Fibroblast of pulmonary artery (primary cell): Measurements from ENCODE around the gene UBE2G1.
A peak's percentile ranks its signal among the peaks of the same experiment; 100 is the strongest.

Source experiments
- DNase-seq: peaks from one replicate; pipeline ENCODE4 v3.0.0-alpha.2; 2010; ENCODE audit warnings: low read depth
- H3K4me3 ChIP-seq: replicated peaks from 2 replicates; pipeline ENCODE4 v1.5.1; 2011; ENCODE audit warnings: low read depth, mild to moderate bottlenecking, control low read depth, low read length, moderate library complexity
- TF ChIP-seq, protein P1 (sequence below): IDR thresholded peaks from 2 replicates; pipeline ENCODE4 v1.5.1; 2011; ENCODE audit warnings: mild to moderate bottlenecking, control low read depth, low read length, inconsistent platforms; ENCODE audit errors: missing control alignments

The UBE2G1 gene

DNA sequence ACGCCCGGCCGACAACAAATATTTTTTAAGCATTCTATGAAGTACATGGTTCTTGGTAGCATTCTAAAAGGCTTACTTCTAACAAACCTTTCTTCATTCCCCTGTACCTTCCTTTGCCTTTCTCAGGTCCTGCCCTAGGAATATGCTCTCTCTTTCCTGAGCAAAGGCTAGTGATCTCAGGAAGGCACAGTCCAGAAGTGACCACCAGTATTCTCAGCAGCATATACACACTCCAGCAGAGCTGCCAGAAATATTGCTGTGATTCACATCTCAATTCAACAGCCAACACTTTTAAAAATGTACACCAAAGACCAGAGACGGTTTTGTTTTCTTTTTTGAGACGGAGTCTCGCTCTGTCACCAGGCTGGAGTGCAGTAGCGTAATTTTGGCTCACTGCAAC, 61.3 kb downstream of the UBE2G1 start:
- TF ChIP-seq, protein P1, sequence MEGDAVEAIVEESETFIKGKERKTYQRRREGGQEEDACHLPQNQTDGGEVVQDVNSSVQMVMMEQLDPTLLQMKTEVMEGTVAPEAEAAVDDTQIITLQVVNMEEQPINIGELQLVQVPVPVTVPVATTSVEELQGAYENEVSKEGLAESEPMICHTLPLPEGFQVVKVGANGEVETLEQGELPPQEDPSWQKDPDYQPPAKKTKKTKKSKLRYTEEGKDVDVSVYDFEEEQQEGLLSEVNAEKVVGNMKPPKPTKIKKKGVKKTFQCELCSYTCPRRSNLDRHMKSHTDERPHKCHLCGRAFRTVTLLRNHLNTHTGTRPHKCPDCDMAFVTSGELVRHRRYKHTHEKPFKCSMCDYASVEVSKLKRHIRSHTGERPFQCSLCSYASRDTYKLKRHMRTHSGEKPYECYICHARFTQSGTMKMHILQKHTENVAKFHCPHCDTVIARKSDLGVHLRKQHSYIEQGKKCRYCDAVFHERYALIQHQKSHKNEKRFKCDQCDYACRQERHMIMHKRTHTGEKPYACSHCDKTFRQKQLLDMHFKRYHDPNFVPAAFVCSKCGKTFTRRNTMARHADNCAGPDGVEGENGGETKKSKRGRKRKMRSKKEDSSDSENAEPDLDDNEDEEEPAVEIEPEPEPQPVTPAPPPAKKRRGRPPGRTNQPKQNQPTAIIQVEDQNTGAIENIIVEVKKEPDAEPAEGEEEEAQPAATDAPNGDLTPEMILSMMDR = no peak
- no peak for DNase-seq
- H3K4me3 ChIP-seq = no peak overlapping the region

DNA sequence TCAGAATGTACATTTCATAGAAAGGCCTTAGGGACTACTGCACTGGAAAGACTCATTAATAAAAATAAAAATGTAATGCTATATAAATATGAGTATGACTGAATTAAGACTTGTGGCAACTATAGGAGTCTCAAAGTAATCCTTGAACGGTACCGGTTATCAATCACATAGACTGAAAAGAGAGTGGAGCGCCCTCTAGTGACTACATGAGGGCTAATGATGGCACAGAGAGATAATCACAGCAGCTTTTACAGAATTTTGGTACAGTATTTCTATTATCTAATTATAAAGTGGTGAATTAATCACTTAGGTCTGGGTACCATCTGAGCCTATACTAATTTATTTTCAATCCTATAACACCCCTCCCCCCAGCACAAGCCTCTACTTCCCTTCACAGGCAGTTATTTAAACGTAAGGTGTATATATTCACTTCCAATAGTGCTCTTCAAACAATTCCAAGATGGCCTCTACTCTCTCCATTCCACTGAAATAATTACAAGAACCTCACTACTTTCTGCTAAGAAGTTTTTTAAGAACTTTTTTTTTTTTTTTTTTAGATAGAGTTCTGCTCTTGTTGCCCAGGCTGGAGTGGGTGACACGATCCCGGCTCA, 62.0 kb downstream of the UBE2G1 start:
- TF ChIP-seq, protein P1 = peak; percentile 73
- H3K4me3 ChIP-seq = no peak overlapping the region
- peak; percentile 62 for DNase-seq

DNA sequence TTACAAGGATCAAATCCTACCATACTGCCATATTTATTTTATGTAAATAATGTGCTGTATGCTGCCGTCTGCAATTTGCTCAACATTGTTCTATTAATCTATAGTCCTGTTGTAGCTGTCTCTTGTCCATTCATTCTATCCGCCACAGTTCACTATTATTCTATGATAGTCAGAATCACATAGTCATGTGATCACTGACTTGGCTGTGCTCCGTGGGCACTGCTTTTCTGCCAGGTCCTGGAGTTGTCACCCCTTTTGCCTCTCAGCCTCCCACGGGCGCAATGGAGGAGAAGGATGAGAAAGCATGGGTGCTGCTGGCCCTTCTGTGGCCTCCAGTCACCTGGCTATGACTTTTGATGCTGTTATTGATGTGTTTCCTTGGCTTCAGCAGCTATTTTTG, 65.4 kb downstream of the UBE2G1 start:
- H3K4me3 ChIP-seq = no peak overlapping the region
- TF ChIP-seq, protein P1 = no peak
- no peak for DNase-seq

DNA sequence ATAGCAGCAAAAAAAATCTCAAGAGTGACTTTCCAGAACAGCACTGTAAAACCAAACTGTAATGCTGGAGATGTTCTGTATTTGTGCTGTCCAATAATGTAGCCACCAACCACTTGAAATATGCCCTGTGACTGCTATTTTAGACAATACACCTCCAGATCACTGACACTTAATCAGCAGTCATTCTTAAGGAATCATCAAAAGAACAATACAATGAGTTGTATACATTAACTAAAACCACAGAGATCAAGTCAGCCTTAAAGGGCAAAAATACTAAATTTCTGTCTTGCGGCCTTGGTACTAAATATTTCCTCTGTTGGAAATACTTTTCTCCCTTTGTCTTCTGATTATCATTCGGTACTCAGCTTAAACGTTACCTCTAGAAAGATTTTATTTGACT, 69.1 kb downstream of the UBE2G1 start:
- TF ChIP-seq, protein P1 = no peak
- no peak overlapping the region for H3K4me3 ChIP-seq
- no peak for DNase-seq

DNA sequence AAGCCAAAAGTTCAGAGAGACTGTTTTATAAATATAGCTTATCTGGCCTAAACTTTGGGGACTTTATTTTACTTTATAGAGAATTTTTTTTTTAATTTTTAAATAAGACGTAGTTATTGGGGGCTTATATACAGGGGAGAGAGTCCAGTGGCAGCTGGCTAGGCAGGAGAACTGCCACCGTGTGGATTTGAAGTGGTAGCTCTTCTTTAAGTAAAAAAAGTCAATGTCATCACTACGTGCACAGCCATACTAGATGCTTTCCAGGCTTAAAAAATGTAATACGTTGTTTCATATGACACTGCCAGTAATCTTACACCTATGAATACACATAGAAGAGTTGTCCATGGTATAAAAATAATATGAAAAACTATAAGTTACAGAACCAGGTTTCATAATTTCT, 70.8 kb downstream of the UBE2G1 start:
- no peak for DNase-seq
- TF ChIP-seq, protein P1 = no peak
- H3K4me3 ChIP-seq = no peak overlapping the region

DNA sequence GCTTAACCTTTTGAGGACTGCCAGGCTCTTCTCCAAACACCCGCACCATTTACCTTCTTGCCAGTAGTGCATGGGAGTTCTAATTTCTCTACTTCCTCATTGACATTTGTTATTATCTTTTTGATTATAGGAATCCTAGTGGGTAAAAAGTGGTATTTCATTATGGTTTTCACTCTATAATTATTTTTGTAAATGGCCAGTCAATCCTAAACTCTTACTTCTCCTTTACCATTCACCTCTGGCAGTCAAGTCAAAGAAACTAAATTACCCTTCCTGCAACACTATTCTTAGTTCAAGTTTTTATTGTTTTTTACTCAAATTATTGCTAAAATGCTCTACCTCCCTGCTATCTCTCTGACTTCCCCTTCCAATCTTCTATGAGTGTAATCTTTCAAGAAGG, 72.9 kb downstream of the UBE2G1 start:
- H3K4me3 ChIP-seq = no peak overlapping the region
- TF ChIP-seq, protein P1 = no peak
- DNase-seq = no peak

DNA sequence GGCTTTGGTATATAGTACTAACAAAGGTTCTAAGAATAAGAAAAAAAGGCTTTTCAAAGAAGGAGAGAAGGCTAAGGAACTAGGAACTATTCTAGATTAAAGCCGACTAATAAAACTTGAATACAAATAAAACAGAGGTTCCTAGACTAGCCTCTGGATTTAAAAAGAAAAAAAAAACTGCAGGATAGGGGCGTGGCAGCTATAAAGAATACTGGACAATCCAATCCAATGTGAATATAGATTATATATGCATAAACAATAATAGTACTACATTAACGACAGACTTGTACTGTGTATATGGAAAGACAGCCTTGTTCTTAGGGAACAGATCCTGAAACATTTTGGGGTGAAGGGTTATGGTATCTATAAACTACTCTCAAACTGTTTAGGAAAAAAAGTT, 78.8 kb downstream of the UBE2G1 start:
- no peak overlapping the region for H3K4me3 ChIP-seq
- TF ChIP-seq, protein P1 = no peak
- DNase-seq = no peak
